Osteocyte (in vitro differentiated cells): ENCODE results near the gene MKRN3. TPM values are rescaled to one million over a fixed set of nuclear protein-coding genes. Genes with fewer than 3 reads are reported as not detected.

Source experiments
- DNase-seq: peaks from one replicate; pipeline ENCODE4 v3.0.0; 2021; ENCODE audit warnings: mixed read lengths; ENCODE audit not compliant: unreplicated experiment; ENCODE audit errors: extremely low spot score
- H3K27ac Mint-ChIP-seq: one replicate; pipeline ENCODE4 v1.8.0; 2021; ENCODE audit warnings: mild to moderate bottlenecking, mixed read lengths; ENCODE audit not compliant: unreplicated experiment
- H3K27me3 Mint-ChIP-seq: one replicate; pipeline ENCODE4 v1.8.0; 2021; ENCODE audit warnings: mixed read lengths; ENCODE audit not compliant: unreplicated experiment
- H3K36me3 Mint-ChIP-seq: one replicate; pipeline ENCODE4 v1.8.0; 2021; ENCODE audit warnings: mixed read lengths; ENCODE audit not compliant: unreplicated experiment
- H3K4me1 Mint-ChIP-seq: one replicate; pipeline ENCODE4 v1.8.0; 2021; ENCODE audit warnings: mixed read lengths; ENCODE audit not compliant: unreplicated experiment
- H3K4me3 Mint-ChIP-seq: one replicate; pipeline ENCODE4 v1.8.0; 2021; ENCODE audit warnings: mild to moderate bottlenecking, moderate library complexity, mixed read lengths; ENCODE audit not compliant: unreplicated experiment
- H3K9me3 Mint-ChIP-seq: one replicate; pipeline ENCODE4 v1.8.0; 2021; ENCODE audit warnings: mixed read lengths; ENCODE audit not compliant: unreplicated experiment
- total RNA-seq: library from RNA; stranded (reverse); gene quantifications from 2 replicates; pipeline ENCODE4 v1.2.1, GENCODE V29; 2021
- TF ChIP-seq, protein P1 (sequence below): fragments of 200-600 bp; sonication (generic); IDR thresholded peaks from 2 replicates; pipeline ENCODE4 v1.5.0; 2021; ENCODE audit warnings: antibody characterized with exemption, mild to moderate bottlenecking, moderate library complexity

MKRN3 gene
- total RNA-seq, 1 donor from 2014 or later: not detected

DNA sequence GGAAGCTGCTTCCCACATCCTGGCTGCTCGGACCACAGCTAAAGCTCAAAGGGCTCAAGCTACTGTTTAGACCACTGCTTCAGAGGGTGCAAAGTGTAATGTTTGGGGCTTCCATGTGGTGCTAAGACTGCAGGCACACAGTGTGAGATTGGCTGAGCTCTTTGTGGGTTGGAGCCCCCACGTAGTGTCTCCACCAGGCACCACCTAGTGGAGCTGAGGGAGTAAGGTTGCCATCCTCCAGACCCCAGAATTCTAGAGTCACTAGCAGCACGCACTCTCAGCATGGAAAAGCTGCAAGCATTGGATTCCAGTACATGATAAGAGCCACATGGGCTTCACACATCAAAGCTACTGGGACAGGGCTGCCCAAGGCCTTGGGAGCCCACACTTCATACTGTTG lies 9.3 kb downstream of the MKRN3 start:
- H3K4me3 Mint-ChIP-seq: no peak overlapping the region
- DNase-seq: no peak
- TF ChIP-seq, protein P1, sequence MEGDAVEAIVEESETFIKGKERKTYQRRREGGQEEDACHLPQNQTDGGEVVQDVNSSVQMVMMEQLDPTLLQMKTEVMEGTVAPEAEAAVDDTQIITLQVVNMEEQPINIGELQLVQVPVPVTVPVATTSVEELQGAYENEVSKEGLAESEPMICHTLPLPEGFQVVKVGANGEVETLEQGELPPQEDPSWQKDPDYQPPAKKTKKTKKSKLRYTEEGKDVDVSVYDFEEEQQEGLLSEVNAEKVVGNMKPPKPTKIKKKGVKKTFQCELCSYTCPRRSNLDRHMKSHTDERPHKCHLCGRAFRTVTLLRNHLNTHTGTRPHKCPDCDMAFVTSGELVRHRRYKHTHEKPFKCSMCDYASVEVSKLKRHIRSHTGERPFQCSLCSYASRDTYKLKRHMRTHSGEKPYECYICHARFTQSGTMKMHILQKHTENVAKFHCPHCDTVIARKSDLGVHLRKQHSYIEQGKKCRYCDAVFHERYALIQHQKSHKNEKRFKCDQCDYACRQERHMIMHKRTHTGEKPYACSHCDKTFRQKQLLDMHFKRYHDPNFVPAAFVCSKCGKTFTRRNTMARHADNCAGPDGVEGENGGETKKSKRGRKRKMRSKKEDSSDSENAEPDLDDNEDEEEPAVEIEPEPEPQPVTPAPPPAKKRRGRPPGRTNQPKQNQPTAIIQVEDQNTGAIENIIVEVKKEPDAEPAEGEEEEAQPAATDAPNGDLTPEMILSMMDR: no peak
- no peak overlapping the region for H3K27ac Mint-ChIP-seq
- no peaks in the 10 kb centered on the region for H3K9me3 Mint-ChIP-seq
- no peaks in the 10 kb centered on the region for H3K4me1 Mint-ChIP-seq
- no peaks in the 10 kb centered on the region for H3K36me3 Mint-ChIP-seq
- no peaks in the 10 kb centered on the region for H3K27me3 Mint-ChIP-seq

DNA sequence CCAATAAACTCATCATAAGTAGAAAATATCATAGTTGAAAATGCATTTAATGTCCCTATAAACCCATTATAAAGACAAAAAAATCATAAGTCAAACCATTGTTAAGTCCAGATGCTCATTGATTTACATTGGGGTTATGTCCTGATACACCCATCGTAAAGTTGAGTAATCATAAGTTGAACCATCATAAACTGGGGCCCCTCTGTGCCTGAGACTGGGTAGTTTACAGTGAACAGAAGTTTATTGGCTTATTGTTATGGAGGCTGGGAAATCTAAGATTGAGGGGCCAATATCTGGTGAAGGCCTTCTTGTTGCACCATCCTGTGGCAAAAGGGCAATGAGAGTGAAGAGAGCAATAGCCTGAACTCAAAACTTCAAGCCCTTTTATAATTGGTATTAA lies 10.6 kb downstream of the MKRN3 start:
- H3K27ac Mint-ChIP-seq: no peak overlapping the region

DNA sequence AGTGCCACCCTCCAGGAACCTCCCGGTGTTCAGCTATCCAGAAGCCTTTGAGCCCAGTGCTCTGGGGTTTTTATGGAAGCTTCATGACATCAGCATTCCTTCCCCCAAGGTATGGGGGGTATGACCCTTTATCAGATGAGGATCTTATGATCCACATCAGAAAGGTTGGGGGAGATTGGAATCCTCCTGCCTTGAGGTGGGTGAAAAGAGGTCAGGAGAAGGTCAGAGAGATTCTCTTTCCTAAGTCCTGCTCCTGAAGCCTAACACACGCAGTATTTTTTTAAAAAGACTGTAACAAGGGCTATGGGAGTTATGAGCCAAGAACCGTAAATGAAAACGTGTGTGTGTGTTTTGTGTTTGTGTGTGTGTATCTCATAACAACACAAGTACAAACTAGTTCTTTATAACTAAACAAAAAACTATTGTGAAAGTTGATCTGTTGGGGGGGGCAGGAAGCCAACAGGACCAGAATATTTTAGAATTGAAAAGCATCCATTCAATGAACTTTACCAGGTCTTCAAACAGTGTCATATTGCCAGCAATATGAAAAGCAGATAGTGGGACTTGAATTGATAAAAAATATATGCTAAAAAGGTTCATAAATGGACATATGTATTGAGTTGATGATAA lies 13.2 kb downstream of the MKRN3 start:
- no peaks in the 10 kb centered on the region for H3K4me1 Mint-ChIP-seq
- H3K27ac Mint-ChIP-seq: no peak overlapping the region
- H3K36me3 Mint-ChIP-seq: no peaks in the 10 kb centered on the region
- no peaks in the 10 kb centered on the region for H3K27me3 Mint-ChIP-seq
- no peak for DNase-seq
- TF ChIP-seq, protein P1: no peak
- peaks cover 4% of the 10 kb centered on the region for H3K9me3 Mint-ChIP-seq
- H3K4me3 Mint-ChIP-seq: no peak overlapping the region

More for the DNA sequence above, 10.6 kb downstream of the MKRN3 start:
- no peak for DNase-seq
- no peaks in the 10 kb centered on the region for H3K9me3 Mint-ChIP-seq
- no peaks in the 10 kb centered on the region for H3K4me1 Mint-ChIP-seq
- no peaks in the 10 kb centered on the region for H3K36me3 Mint-ChIP-seq
- TF ChIP-seq, protein P1: no peak
- no peak overlapping the region for H3K4me3 Mint-ChIP-seq
- no peaks in the 10 kb centered on the region for H3K27me3 Mint-ChIP-seq

DNA sequence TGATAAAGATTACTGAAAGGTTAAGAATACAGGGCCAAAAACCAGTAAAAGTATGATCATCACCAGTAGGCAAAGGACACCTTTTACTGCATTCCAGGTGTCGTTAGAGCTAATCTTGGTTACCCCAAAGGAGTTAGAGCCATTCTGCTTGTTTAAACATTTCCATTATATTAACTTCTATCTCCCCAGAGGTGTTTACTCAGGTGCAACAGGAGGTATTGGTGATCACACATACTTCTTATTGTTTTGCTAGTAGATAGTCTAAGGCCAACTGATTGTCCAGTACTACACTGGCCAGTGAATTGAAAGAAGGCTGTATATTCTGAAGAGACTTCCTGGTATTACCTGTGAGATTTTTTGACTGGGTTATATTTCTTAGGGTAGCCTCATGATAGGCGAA lies 22.8 kb downstream of the MKRN3 start:
- Mint-ChIP-seq H3K27me3 (no peaks in the 10 kb centered on the region), H3K4me1 (no peaks in the 10 kb centered on the region), H3K9me3 (peaks cover 11% of the 10 kb centered on the region), H3K27ac (no peak overlapping the region), H3K4me3 (no peak overlapping the region), H3K36me3 (no peaks in the 10 kb centered on the region)
- no peak for DNase-seq
- TF ChIP-seq, protein P1: no peak

DNA sequence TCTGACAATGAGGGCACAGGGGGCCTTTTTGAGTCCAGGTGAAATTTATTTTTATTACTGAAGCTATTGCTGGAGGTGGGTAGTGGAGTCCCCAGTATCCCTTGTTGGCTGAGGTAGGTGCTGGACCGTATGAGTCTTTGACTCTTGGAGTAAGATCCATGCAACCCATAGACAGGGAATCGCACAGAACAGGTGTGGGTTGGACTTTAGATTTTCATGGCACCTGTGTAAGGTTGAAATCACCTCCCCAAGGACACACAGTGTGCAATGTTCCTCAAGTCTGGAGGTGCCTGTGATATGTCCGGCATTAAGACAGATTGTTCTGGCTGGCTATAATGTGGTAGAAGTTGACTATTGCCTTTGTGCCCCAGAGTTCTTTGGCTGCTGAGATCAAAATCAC lies 23.5 kb downstream of the MKRN3 start:
- Mint-ChIP-seq H3K4me3 (no peak overlapping the region), H3K4me1 (no peaks in the 10 kb centered on the region), H3K9me3 (peaks cover 11% of the 10 kb centered on the region), H3K27me3 (no peaks in the 10 kb centered on the region), H3K27ac (no peak overlapping the region), H3K36me3 (no peaks in the 10 kb centered on the region)
- no peak for DNase-seq
- TF ChIP-seq, protein P1: no peak
